ENCODE data around the gene SRGAP2C.
"Not testable (repeated sequence)": the region's sequence is repeated elsewhere in the genome, so short reads cannot be mapped to it uniquely, and the experiment has no call there.

DNA sequence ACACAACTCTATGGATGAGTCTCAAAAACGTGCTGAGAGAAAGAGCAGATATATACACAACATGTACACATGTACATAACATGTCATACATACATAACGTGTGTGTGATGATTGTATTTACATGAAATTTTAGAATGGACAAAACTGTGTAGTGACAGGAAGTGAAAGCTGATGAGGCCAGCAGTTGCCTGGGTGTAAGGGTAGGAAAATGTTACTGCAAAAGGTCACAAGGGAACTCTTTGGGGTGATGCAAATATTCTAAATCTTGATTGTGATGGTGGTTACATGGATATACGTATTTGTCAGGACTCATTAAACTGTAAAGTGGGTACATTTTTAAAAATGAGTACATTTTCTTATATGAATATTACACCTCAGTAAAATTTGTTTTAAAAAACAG lies 236.7 kb downstream of the SRGAP2C start:
- not testable (repeated sequence) for TF ChIP-seq POLR2AphosphoS5 (IDR thresholded peaks at IDR 0.05; ENCODE audit: borderline replicate concordance, low read depth, low read length); EZH2 (IDR thresholded peaks at IDR 0.05)
